GM21825 (cell line): ENCODE data around the gene C2orf42.
"Not testable (repeated sequence)": the region's sequence is repeated elsewhere in the genome, so short reads cannot be mapped to it uniquely, and the experiment has no call there.

Experiments
- ATAC-seq: cut with Tn5 transposase; IDR thresholded peaks from one replicate; pipeline ENCODE4 v1.9.1; 2021; ENCODE audit warnings: mild to moderate bottlenecking, moderate library complexity; ENCODE audit not compliant: unreplicated experiment

The C2orf42 gene

DNA sequence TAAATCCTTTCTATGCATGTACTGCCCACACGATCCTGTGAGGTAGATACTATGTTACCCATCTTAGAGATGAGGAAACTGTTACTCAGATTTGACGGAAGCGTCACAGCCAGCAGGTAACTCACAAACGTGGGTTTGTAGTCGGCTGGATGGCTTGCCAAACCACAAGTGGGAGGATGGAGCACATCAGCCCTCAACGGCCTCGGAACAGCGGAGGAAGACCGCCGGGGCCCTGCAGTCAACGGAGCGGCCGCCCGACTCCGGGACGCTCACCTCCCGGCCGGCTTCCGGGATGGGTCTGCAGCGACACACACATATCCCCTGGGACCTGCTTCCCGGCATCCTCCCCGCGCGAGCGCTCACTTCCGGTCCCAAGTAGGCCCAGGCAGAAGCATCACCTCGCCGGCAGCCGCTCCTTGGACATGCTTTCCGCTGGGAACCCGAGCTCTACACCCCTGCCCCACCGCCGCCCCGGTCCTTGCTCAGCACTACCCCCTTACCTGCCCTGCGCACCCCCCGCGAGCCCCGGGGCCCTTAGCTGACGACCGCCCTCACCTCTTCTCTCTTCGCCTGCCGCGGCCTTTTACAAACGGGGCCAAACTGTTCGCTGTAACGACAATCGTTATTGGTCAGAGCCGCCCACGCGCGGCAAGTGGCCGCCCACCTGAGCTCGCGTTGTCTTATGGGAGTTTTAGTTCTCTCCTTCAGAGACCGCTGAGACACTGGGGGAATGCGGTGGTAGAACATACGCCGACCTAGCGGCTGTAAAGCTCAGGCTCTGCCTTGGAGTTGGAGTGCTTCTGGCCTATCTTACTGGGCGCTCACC lies at the start of gene C2orf42:
Gene C2orf42 (minus strand): TSS at position 602 of the 826 bp plus-strand sequence. CDS start 9,034 bp downstream, outside the sequence.
- peak; percentile 86 for ATAC-seq

DNA sequence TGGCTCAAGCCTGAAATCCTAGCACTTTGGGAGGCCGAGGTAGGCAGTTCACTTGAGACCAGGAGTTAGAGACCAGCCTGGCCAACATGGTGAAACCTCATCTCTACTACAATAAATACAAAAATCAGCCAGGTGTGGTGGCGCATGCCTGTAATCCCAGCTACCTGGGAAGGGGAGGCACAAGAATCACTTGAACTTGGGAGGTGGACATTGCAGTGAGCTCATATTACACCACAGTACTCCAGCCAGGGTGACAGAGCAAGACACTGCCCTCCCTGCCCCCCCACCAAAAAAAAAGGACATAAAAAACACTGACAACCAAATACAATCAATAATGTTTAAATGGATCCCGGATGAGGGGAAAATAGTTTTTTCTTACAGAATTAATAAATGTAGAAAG lies 49.8 kb upstream of the C2orf42 start:
- no peak for ATAC-seq

DNA sequence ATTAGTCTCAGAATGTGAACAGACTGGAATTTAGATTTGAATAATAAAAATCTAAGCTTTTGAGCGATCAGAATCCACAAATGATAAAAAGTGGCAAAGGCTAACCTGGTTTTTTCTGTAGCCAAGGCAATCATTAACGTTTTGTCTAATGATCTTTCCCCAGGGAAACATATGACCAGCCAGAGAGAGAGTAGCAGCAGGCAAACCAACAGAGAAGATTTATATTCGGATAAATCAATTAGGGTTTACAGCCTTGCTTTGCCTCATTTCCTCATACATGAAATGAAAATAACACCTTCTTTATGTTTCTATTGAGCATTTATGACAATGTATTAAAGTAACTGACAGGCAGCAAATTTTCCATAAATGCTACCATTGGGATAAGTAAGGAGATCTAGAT lies 43.1 kb upstream of the C2orf42 start:
- no peak for ATAC-seq

DNA sequence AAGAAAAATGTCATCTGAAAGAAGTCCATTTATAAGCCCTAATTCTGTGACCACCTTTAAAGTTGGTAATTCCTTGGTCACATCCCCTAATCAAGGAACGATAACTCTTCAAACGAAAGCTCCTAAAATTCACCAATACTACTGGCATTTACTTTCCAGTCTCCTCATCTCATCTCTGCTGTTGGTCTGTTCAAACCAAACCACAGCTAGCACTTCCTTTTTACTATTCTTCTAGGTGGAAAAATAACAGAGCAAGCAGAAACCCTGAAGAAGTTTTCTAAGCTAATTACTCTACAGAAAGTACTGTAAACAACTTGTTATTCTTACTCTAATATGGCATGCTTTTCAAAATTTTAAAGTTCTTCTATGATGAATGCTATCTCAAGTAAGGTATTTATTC lies 36.0 kb upstream of the C2orf42 start:
- ATAC-seq = no peak

DNA sequence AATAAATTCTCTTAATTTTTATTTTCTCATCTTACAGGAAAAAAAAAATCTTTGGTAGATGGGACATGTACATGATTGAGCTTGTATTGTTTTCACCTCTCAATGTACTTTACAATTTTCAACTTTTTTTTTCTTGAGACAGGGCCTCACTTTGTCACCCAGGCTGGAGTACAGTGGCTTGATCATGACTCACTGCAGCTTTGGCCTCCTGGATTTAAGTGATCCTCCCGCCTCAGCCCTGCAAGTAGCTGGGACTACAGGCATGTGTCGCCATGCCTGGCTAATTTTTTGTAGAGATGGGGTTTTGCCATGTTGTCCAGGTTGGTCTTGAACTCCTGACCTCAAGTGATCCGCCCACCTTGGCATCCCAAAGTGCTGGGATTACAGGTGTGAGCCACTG lies 32.5 kb upstream of the C2orf42 start:
- not testable (repeated sequence) for ATAC-seq

DNA sequence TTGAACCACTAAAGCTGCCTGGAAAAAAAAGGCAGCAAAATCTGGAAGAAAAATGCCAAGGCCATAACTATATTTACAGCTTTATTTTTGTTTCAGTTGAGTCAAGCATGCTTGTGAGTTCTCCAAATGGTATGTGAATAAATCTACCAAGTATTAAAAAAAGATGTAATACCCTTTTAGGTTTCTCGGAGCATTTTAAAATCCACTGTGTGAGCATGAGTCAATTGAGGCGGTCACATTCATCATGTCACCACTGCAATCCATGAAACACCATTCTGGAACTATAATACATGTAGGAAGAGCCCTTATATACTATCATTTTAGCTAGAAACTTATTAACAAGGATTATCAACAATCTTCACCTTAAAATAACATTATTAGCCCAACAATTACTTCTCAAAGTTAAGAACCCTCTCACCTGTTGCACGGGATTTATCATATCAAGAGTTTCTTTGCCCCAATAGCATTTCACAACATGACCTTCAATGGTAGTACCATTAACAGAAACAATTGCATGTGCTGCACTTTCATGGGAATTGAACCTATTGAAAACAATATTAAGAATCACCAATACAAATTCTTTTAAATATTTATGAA lies 24.2 kb upstream of the C2orf42 start:
- ATAC-seq = no peak

DNA sequence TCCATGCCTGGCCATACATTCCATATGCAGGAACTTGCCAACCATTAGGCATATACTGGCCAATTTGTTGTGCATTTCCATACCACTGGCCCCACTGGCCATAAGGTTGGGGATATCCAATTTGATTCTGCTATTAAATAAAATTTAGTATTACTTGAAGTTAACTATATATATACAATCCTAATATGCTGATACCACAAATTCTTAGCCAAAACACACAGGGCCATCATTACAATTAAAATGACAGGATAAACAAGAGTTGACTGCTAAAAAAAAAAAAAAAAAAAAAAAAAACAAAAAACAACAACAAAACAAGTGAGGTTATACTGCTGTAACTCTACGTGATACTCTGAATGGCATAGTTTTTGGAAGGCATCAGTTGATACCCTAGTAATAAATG lies 23.5 kb upstream of the C2orf42 start:
- ATAC-seq = no peak

DNA sequence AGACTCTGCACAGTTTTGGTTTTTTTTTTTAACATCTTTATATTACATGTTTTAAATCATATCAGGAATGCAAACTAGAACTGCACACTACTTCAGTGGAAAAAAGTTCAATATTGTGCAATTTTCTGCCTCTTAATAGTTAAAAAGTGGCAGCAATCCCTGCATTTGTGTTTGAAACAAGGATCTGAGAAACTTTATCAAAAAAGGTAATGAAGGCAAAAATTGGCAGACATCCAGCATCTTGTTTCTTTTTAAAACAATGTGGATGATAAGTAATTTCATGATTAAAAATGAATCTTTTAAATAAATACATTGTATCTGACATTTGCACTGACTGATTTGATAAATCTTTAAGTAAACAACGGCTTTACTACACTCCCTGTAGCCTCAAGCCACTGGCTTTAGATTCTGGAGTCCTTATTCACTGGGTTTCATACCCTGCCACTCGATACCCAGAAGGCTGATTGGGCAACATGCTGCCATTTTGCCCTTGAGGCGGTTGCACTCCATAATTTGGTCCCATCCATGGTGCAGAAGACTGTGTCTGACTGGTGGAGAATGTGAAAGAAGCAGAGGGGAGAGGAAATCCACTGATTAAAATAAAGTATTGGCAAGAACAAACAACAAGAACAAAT lies 21.6 kb upstream of the C2orf42 start:
- ATAC-seq = no peak

DNA sequence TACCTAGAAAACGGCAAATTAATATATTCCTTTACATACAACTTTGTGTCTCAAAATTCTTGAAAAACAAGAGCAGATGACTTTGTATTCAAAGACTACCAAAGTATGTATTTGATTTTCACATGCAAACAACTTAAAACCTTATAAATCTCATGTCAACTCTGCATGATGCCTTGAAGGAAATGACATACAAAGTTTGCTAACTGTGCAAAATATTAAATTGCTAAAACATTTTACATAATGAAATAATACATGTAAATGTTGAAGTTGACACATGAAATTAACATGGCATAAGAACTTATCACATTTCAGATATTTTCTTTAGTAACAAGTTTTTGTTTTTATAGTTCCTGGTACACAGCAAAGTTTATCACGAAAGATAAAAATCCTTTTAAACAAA lies 20.8 kb upstream of the C2orf42 start:
- ATAC-seq = no peak

DNA sequence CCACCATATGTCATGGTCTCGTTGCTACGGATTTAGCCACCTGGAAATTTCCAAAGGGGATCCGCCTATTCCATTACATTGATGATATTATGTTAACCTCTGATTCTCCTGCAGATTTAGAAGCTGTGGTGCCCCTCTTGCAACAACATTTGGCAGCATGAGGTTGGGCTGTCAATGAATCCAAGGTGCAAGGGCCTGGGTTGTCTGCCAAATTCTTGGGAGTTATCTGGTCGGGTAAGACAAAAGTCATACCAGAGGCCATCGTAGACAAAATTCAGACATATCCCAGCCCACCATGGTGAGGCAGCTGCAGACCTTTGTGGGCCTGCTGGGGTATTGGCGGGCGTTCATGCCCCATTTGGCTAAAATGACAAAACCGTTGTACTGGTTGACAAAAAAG lies 13.6 kb upstream of the C2orf42 start:
- ATAC-seq = no peak

DNA sequence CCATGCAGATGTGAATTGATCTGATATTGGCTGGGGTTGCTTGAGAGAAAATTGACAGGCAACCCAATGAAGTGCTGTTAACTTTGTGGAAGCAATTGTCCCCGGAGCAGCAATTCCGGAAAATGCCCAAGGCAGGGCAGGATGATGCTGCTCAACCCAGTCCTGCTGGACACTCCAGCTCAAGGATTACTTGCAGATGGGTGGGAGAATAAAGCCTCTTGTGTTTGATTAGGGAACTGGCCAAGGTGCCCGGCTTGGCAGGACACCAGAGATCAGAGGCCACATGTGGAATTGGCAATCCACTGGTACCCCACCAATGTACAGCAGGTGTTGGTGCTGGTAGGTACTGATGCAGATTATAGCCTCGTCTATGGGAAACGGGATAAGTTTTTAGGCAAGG lies 12.3 kb upstream of the C2orf42 start:
- no peak for ATAC-seq

DNA sequence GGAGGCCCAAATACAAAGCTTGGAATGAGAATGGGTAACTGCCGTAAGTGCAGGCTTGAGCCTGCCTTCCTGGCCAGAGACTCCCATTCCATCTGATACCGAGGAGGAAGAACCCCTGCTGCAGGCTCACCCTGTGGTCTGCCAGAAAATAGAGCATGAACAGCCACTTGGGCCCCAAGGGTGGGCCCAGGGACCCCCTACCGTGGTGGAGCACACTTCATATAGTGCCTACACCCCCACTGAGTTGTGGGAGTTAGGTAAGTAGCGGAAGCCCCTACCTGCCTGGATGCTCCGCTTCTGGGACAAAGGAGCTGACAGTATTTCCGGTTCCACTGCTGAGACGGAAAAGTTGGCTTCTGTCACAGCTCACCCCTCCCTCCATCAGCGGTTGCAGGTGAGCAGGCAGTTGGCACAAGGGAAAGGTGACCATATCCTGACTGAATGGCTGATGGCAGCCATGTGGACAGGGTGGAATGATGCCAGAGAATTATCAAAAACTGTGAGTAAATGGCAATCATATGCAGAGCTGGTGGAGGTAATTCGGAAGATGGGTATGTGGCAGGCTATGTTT lies 11.5 kb upstream of the C2orf42 start:
- ATAC-seq = no peak

DNA sequence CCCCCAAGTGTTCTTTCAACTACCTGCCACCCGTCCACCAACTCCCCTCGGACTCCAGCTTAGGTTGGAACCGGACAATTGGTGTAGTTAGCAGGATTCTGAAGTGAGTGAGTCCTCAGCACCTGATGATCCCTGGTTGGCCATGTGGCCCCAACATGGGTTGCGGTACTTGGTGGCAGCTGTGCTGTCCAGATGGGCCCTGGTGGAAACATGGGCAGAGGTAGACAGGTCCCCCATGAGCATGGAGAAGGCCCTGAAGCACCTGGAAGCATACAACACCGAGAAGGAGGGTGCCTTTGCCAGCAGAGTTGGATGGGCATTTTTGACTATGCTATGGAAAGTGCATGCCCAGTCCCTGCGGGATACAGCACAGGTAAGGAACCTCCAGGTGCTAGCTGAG lies 11.0 kb upstream of the C2orf42 start:
- no peak for ATAC-seq

DNA sequence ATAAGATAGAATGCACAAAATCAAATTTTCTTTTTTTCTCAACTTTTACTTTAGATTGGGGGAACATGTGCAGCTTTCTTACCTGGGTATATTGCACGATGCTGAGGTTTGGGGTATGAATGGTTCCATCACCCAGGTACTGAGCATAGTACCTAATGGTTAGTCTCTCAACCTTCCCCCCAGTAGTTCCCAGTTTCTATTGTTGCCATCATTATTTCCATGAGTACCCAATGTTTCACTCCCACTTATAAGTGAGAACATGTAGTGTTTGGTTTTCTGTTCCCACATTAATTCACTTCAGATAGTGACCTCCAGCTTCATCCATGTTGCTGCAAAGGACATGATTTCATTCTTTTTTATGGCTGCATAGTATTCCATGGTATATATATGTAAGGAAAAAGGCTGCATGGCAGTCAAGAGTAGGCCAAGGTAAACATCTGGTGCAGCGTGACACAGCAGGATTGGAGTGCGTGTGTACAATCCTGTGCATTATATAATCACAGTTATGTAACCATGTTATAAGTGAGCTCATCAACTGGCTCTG lies 10.5 kb upstream of the C2orf42 start:
- ATAC-seq = no peak

DNA sequence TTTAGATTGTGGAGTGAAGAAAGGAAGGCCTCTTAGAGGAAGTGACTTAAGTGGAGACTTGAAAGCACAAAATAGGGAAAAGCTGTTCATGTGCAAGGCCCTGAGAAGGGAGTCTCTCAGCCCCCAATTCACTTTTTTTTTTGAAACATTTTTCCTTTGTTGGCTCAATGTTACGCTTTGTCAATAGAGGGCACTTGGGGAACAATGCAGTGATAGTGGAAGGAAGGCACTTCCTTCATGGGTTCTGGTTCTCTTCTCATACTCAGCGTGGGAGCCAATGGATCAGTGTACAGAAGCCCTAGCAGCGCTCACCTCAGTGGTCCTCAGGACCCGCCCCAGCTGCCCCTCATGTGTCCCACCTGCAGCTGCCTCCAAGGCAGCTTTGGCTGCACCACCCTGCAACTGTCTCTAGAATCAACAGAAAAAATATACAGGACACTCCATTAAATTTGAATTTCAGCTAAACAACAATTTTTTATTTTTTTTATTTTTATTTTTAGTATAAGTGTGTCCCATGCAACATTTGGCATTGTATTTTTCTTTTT lies 8.6 kb upstream of the C2orf42 start:
- no peak for ATAC-seq

DNA sequence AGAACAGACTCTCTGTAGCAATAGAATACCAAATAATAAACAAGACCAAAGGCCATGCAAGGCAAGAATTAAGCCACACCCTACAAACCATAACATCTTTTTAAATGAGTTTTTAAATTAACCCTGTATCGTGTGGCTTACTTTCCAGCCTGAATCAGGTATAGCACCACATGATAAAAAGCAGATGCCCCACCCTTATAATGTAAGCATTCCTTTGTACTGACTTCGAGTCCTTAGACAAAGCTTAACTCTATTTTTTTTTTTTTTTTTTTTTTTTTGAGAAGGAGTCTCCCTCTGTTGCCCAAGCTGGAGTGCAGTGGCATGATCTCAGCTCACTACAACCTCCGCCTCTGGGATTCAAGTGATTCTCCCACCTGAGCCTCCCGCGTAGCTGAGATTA lies 1.7 kb upstream of the C2orf42 start:
- ATAC-seq = no peak

DNA sequence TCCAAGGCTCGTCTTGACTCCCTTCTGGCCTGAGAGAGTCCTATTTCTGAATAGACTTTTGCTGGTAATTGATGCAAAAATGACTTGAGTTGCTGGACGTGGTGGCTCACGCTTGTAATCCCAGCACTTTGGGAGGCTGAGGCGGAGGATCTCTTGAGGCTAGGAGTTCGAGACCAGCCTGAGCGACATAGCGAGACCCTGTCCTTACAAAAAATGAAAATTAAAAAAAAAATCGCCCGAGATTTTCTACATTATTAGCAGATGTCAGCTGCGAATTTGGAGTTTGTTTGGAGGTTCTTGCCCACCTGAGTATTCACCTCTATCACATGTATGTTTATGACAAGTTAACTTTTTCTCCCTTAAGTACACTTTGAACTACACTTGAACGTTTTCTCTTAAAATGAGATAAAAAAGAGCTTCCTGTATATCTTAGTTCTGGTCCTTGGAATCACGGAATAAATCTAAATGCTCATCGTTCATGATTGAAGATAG lies 471 bp upstream of the C2orf42 start:
- ATAC-seq = no peak

DNA sequence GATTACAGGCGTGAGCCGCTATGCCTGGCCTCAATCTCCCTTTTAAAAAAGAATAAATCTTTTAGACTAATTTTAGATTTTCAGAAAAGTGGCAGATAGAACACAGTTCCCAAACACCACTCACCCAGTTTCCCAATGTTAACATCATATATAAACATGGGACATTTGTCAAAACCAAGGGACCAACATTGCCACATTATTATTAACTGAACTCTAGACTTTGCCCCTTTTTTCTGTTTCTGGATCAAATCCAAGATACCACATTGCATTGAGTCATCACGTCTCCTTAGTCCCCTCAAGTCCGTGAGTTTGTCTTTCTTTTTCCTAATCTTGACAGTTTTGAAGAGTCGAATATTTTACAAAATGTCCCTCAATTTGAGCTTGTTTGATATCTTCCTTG lies 2.4 kb downstream of the C2orf42 start:
- no peak for ATAC-seq

DNA sequence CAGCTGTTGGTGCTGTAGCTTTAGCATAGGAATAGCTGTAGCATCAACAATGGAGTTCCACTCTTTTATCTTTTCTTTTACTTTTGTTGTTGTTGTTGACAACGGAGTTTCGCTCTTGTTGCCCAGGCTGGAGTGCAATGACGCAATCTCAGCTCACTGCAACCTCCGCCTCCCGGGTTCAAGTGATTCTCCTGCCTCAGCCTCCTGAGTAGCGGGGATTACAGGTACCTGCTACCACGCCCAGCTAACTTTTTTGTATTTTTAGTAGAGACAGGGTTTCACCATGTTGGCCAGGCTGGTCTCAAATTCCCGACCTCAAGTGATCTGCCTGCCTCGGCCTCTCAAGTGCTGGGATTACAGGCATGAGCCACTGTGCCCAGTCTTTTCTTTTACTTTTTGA lies 3.6 kb downstream of the C2orf42 start:
- ATAC-seq = not testable (repeated sequence)

DNA sequence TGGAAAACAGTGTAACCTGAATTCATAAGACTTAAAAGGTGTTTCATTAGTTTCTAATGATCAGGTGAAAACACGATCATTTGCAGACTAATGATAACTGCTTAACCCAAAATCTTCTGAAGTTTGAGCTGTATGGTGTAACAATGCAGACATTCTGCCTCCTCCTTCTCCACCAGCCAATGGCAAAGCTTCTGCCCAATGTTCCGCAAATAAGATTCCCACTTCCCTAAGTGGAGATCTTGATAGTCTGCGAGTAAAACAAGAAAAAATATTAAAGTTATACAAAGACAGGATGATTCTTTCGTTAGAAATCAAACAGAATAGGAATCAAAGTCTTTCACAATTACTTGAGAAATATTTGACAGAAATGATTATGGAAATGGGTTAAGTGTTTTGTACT lies 8.1 kb downstream of the C2orf42 start:
- ATAC-seq = no peak

DNA sequence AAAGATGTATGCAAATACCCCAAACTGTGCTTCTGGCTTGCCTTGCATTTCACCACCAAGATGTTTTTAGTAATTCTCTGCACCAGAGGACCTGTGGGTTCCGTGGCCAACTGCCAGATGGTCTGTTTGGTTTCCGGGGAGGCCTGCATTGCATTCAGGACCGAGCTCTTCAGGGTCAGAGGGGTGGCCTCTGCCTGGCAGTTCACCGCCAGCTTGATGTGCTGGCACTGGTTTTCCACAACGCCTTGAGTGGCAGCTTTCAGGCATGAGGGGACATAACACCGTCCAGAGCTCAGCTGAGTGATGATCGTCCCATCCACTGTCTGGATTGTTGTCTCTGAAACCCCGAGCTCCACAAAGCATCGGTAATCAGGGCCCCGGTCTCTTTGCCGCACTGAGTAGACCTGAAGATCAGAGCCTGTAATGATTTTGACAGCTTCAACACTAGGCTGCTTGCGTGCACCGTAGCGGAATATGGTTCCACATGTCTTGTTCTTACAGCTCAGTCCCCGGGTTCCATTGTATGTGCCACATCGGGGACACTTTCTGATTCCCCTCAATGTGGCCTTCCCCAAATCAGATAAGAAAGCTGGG lies 9.4 kb downstream of the C2orf42 start:
- peak; percentile 69 for ATAC-seq
